Erythroblast (primary cell): Measurements from ENCODE around the gene ZPBP2.

Experiments
- GATA1 ChIP-seq: IDR thresholded peaks from 2 replicates; pipeline ENCODE4 v1.6.1; 2011; ENCODE audit warnings: low read depth, mild to moderate bottlenecking, control low read depth, low read length, moderate library complexity
- POLR2A ChIP-seq: IDR thresholded peaks from 2 replicates; pipeline ENCODE4 v1.6.1; 2011; ENCODE audit warnings: mild to moderate bottlenecking, low read length

GRCh38 chr17:39903158-39903884 lies 35.3 kb downstream of the ZPBP2 start:
- no peak for TF ChIP-seq POLR2A
- TF ChIP-seq GATA1 = no peak
